ENCODE results near the gene LHX2.

The LHX2 gene

GRCh38 chr9:124060844-124061605, 49.5 kb downstream of the LHX2 start:
- DNase-seq (ENCODE audit: low read depth): no peak

- no peak for DNase-seq (ENCODE audit: low read depth)
These were observed 50.6 kb downstream of the LHX2 start for GRCh38 chr9:124062172-124062571.

GRCh38 chr9:124066783-124067577, 55.4 kb downstream of the LHX2 start:
- DNase-seq (ENCODE audit: low read depth): no peak

GRCh38 chr9:124068251-124068650, 56.7 kb downstream of the LHX2 start:
- no peak for DNase-seq (ENCODE audit: low read depth)

GRCh38 chr9:124074746-124075145, 63.2 kb downstream of the LHX2 start:
- no peak for DNase-seq (ENCODE audit: low read depth)

GRCh38 chr9:124075761-124076160, 64.2 kb downstream of the LHX2 start:
- no peak for DNase-seq (ENCODE audit: low read depth)

GRCh38 chr9:124077915-124078572, 66.5 kb downstream of the LHX2 start:
- DNase-seq (ENCODE audit: low read depth): no peak

- peak; percentile 48 for DNase-seq (ENCODE audit: low read depth)
These were observed 67.1 kb downstream of the LHX2 start for GRCh38 chr9:124078641-124079040.

GRCh38 chr9:124079176-124079925, 67.8 kb downstream of the LHX2 start:
- DNase-seq (ENCODE audit: low read depth): peak; percentile 83

- DNase-seq (ENCODE audit: low read depth): no peak
These were observed 71.1 kb downstream of the LHX2 start for GRCh38 chr9:124082622-124083021.

All from HS-27A (cell line).